ENCODE results near the gene E2F4. TPM values are rescaled to one million over a fixed set of nuclear protein-coding genes. Genes with fewer than 3 reads are reported as not detected.

Gene E2F4
- total and polyA plus RNA-seq, 2 donors (not counting 1 experiment from before 2014, with no cell fraction given), result 106 to 188 TPM

GRCh38 chr16:67170949-67171649 lies 20.9 kb upstream of the E2F4 start:
- H3K9ac ChIP-seq (ENCODE audit: low read length), result no peak overlapping the region
- intact Hi-C loops (cut with micrococcal nuclease), result no loop called here
- POLR2A ChIA-PET, result interaction anchor here (0.5 to 0.6 kb wide), 2 partner anchors 11 to 143 kb away, joined by 3 to 7 read pairs; no protein-coding TSS in a partner anchor
- H3K4me3 ChIP-seq (ENCODE audit: control extremely low read depth in 1 of 5, extremely low read depth in 1 of 5, insufficient read depth in 1 of 5, low read depth in 2 of 5, low read length in 4 of 5), result peak overlapping the region in 2 of 5 experiments; percentile 5 to 14
- Mint-ChIP-seq H3K27me3 (peaks cover 73% of the 10 kb centered on the region), H3K4me1 (peaks cover 35% of the 10 kb centered on the region), H3K4me3 (peak overlapping the region; percentile 18), H3K9me3 (ENCODE audit: insufficient read depth) (no peaks in the 10 kb centered on the region), H3K27ac (peak overlapping the region; percentile 29)
- H3K27ac ChIP-seq (ENCODE audit: low read length in 2 of 2), result no peak overlapping the region
- CTCF ChIA-PET, result interaction anchor here (0.7 to 3.2 kb wide), 4 partner anchors 11 to 16 kb away, joined by 3 to 11 read pairs (median 7); no protein-coding TSS in a partner anchor
- no peak for TF ChIP-seq EZH2 (IDR thresholded peaks at IDR 0.05; ENCODE audit: borderline replicate concordance, insufficient read depth, low read depth, low read length, poor library complexity, severe bottlenecking)
- TF ChIP-seq CTCF (IDR thresholded peaks at IDR 0.05), result no peak
- H4K20me1 ChIP-seq (ENCODE audit: control insufficient read depth, insufficient read depth, low read length, poor library complexity, severe bottlenecking), result no peaks in the 10 kb centered on the region
- peak overlapping the region; percentile 75 for H3K4me2 ChIP-seq (replicated peaks; ENCODE audit: low read depth, low read length, poor library complexity, severe bottlenecking)
- 74% methylated on average over 12 of the region's 14 CpGs for WGBS (ENCODE audit: insufficient coverage)
- H3K4me1 ChIP-seq (ENCODE audit: control insufficient read depth in 2 of 2, insufficient read depth in 2 of 2, low read length in 2 of 2), result peaks cover 38 to 45% of the 10 kb centered on the region in 2 donors
- DNase-seq, result no peak
- ATAC-seq (ENCODE audit: low read depth), result no peak
- H3K27me3 ChIP-seq (replicated peaks in 1 of 4; ENCODE audit: control extremely low read depth in 1 of 4, control insufficient read depth in 3 of 4, insufficient read depth in 4 of 4, low read length in 3 of 4), result peaks cover 0 to 90% (median 64%) of the 10 kb centered on the region in 4 experiments
- peaks cover 0 to 29% (median 0%) of the 10 kb centered on the region in 3 donors for H3K9me3 ChIP-seq (ENCODE audit: control extremely low read depth in 1 of 3, control insufficient read depth in 2 of 3, insufficient read depth in 1 of 3, low read length in 2 of 3)
- H3K79me2 ChIP-seq (ENCODE audit: control insufficient read depth, insufficient read depth, low read length), result no peaks in the 10 kb centered on the region
- H2AFZ ChIP-seq (ENCODE audit: insufficient read depth, low read depth, low read length, poor library complexity, severe bottlenecking), result no peak overlapping the region
- H3K36me3 ChIP-seq (replicated peaks in 1 of 2; ENCODE audit: control extremely low read depth in 1 of 2, control insufficient read depth in 1 of 2, extremely low read depth in 1 of 2, insufficient read depth in 2 of 2, low read length in 1 of 2), result no peaks in the 10 kb centered on the region

GRCh38 chr16:67173323-67173722 lies 18.6 kb upstream of the E2F4 start:
- 100% methylated on average over 1 of the region's 1 CpG for WGBS (ENCODE audit: insufficient coverage)
- ChIA-PET POLR2A (no interaction called here), CTCF (interaction anchor here (0.7 to 1.8 kb wide), 4 partner anchors 10 to 1357 kb away, joined by 3 to 6 read pairs (median 4); no protein-coding TSS in a partner anchor)
- ATAC-seq (ENCODE audit: low read depth) (no peak), DNase-seq (no peak)
- Mint-ChIP-seq H3K9me3 (ENCODE audit: insufficient read depth) (no peaks in the 10 kb centered on the region), H3K27ac (no peak overlapping the region), H3K4me1 (peaks cover 36% of the 10 kb centered on the region), H3K4me3 (peak overlapping the region; percentile 87), H3K27me3 (peaks cover 63% of the 10 kb centered on the region)
- H3K79me2 ChIP-seq (ENCODE audit: control insufficient read depth, insufficient read depth, low read length), result no peaks in the 10 kb centered on the region
- peaks cover 0 to 87% (median 60%) of the 10 kb centered on the region in 4 experiments for H3K27me3 ChIP-seq (replicated peaks in 1 of 4; ENCODE audit: control extremely low read depth in 1 of 4, control insufficient read depth in 3 of 4, insufficient read depth in 4 of 4, low read length in 3 of 4)
- H3K4me1 ChIP-seq (ENCODE audit: control insufficient read depth in 2 of 2, insufficient read depth in 2 of 2, low read length in 2 of 2), result peaks cover 45 to 48% of the 10 kb centered on the region in 2 donors
- H3K36me3 ChIP-seq (replicated peaks in 1 of 2; ENCODE audit: control extremely low read depth in 1 of 2, control insufficient read depth in 1 of 2, extremely low read depth in 1 of 2, insufficient read depth in 2 of 2, low read length in 1 of 2), result no peaks in the 10 kb centered on the region
- peak overlapping the region in 1 of 5 experiments; percentile 59 for H3K4me3 ChIP-seq (ENCODE audit: control extremely low read depth in 1 of 5, extremely low read depth in 1 of 5, insufficient read depth in 1 of 5, low read depth in 2 of 5, low read length in 4 of 5)
- H2AFZ ChIP-seq (ENCODE audit: insufficient read depth, low read depth, low read length, poor library complexity, severe bottlenecking), result peak overlapping the region; percentile 50
- H3K4me2 ChIP-seq (replicated peaks; ENCODE audit: low read depth, low read length, poor library complexity, severe bottlenecking), result peak overlapping the region; percentile 98
- H4K20me1 ChIP-seq (ENCODE audit: control insufficient read depth, insufficient read depth, low read length, poor library complexity, severe bottlenecking), result no peaks in the 10 kb centered on the region
- no peak for TF ChIP-seq CTCF (IDR thresholded peaks at IDR 0.05)
- TF ChIP-seq EZH2 (IDR thresholded peaks at IDR 0.05; ENCODE audit: borderline replicate concordance, insufficient read depth, low read depth, low read length, poor library complexity, severe bottlenecking), result no peak
- peaks cover 0 to 26% (median 0%) of the 10 kb centered on the region in 3 donors for H3K9me3 ChIP-seq (ENCODE audit: control extremely low read depth in 1 of 3, control insufficient read depth in 2 of 3, insufficient read depth in 1 of 3, low read length in 2 of 3)
- peak overlapping the region; percentile 63 for H3K9ac ChIP-seq (ENCODE audit: low read length)
- H3K27ac ChIP-seq (ENCODE audit: low read length in 2 of 2), result no peak overlapping the region
- intact Hi-C loops (cut with micrococcal nuclease), result no loop called here
